COLO668 (cell line): Measurements from ENCODE around the gene MERTK.
"Not testable (repeated sequence)": the region's sequence is repeated elsewhere in the genome, so short reads cannot be mapped to it uniquely, and the experiment has no call there.

ENCODE experiments used
- DNase-seq: peaks from one replicate; lab custom pipeline; 2025; ENCODE audit not compliant: unreplicated experiment; lab: John Stamatoyannopoulos, UW

MERTK gene

DNA sequence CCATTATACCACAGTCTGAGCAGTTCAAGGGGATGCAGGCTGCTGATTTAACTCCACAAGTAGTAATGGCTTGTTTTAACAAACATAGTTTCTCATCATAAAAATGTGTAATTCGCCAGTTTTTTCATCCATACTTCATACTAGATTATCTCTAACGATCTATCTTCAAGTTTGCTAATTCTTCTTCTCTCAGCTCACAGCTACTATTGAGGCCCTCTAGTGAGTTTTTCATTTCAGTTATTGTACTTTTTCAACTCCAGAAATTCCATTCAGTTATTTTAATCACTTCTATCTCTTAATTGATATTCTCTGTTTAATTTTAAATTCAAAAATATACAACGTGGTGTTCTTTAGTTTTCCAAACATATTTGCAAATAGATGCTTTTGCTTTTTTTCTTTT, 136.5 kb downstream of the MERTK start:
- no peak for DNase-seq

DNA sequence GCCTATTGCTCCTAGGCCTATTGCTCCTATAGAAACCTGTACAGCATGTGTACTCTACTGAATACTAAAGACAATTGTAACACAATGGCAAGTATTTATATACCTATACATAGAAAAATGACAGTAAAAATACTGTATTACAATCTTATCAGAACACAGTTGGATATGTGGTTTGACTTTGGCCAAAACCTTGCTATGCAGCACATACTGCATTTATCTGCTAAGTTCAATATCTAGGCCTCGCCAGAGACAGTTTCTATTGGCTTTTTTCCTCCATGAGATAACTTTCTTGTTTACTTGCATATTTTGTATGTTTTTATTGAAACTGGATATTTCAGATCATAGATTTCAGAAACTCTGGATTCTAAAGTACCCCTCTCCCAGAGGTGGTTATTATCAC, 137.4 kb downstream of the MERTK start:
- no peak for DNase-seq

DNA sequence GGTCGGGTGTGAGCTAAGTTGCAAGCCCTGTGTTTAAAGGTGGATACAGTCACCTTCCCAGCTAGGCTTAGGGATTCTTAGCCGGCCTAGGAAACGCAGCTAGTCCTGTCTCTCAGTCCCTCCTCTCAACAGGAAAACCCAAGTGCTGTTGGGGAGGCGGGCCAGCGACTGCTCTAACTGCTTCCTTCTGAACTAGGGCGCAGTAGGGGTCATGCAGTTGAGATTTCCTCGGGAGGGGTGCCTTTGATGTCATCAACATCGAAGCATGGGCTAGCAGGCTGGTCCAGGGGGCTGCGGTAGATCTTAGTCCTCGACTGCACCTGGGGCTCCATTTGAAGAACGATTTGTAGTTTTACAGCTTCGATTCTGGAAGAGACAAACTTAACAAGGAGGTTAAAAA, 141.1 kb downstream of the MERTK start:
- DNase-seq, result not testable (repeated sequence)

DNA sequence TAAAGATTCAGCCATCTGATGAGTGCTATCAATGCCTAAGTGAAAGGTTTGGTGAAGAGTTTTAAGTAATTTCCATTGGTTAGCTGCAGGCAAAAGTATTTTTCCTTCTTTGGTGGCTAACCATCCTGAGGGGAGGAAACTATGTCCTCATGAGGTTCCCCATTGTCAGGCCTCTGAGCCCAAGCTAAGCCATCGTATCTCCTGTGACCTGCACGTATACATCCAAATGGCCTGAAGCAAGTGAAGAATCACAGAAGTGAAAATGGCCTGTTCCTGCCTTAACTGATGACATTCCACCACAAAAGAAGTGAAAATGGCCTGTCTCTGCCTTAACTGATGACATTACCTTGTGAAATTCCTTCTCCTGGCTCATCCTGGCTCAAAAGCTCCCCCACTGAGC, 141.7 kb downstream of the MERTK start:
- not testable (repeated sequence) for DNase-seq

DNA sequence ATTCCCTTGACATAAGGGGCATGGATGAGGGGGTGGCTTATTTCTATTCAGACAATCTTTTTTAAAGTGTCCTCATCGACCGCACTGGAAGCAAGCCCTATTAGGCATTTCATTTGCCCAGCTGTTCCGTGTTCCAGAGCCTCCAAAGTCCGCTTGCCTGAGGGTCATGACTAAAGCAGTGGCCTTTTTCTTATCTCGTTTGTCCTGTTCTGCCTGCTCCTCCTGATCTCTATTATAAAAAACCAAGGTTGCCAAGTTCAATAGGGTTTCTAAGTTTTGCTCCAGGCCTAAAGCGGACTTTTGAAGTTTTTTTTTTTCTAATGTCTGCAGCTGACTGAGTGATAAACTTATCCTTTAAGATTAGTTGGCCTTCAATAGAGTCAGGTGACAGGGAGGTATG, 143.1 kb downstream of the MERTK start:
- not testable (repeated sequence) for DNase-seq

DNA sequence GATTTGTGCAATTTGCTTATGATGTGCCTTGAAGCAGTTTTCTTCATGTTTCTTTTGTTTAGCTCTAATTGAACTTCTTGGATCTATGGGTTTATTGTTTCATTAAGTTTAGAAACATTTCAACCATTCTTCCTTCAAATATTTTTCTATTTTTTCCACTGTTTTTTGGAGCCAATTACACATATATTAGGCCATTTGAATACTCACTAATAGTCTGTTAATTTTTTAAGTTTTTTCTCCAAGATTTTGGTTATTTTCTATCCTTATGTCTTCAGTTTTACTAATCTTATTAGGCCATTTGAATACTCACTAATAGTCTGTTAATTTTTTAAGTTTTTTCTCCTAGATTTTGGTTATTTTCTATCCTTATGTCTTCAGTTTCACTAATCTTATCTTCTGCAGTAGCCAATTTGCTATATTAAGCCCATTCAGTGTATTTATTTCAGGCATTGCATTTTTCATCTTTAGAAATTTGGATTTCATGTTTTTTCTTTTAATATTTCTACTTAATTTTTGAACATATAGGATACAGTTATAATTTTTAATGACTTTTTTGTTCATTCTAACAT, 147.1 kb downstream of the MERTK start:
- no peak for DNase-seq

DNA sequence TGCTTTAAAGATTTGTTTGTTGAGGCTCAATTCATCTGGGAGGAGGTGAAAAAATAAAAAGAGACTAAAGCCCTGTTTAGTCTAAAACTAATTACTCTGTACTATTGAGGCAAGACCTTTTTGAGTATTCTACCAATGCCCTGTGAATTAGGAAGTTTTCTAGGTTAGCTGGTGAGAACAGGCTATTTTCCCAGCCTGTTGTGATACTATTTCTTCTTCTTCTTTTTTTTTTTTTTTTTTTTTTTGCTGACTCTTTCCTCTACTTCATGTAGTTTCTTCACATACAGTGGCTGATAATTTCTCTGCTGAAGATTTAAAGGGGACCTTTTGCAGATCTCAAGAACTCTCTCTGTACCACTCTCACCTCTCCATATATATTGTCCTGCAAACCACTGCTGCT, 147.8 kb downstream of the MERTK start:
- no peak for DNase-seq

DNA sequence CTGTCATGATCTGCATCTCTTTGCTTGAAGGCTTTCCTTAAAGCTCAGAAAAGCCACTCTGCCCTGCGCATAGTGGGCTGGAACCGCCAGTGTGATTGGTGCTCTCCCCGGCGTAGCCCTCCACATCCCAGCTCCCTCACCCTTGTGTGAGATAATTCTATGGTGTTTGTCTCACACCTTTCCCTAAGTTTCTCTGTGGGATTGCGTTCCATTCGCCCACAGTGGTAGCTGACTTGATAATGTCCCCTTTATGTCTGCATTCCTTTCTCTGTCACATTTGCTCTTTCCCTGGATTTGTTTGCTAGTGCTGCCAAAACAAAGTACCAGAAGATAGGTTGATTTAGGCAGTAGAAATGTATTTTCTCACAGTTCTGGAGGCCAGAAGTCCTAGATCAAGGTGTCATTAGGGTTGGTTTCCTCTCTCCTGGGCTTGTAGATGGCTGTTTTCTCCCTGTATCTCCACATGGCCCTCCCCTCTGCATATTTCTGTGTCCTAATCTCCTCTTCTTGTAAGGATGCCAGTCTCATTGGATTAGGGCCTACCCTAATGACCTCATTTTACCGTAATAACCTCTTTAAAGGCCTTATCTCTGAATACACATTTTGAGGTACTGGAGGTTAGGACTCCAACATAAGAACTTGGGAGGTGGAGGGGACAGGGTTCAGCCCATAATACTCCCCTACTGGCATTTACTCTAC, 149.3 kb downstream of the MERTK start:
- no peak for DNase-seq

DNA sequence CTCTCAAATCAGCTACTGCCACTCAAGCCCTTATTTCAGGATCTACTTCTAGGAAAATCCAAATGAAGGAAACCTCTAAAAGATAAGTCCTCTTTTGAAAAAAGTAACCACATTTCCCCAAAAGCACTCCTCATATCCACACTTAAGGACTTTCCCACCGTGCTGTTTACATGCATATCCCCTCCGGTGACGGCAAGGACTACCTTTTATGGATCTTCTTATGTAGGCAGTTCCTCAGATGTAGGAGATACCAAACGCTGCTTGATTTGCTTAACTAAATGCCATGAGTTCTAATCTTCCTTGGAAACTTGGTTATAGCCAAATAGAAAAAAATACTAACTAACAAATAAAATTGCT, 149.8 kb downstream of the MERTK start:
- no peak for DNase-seq

DNA sequence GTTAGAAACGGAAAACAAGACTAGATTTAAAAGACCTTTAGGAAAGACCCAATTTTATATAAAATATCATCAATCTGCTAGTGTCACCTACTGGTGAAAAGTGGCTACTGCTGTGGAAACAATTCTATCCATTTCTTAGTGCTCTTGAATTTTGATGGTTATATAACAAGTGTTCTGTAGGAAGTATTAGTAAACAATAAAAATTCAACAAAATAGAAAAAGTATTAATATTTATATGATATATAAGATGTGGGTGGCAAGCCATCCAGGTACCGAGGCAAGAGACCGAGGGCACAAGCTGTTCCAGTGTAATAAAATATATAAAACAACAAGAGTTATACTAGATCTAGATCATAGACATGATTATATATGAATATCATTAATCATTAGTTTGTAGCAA, 150.5 kb downstream of the MERTK start:
- DNase-seq, result peak; percentile 5

DNA sequence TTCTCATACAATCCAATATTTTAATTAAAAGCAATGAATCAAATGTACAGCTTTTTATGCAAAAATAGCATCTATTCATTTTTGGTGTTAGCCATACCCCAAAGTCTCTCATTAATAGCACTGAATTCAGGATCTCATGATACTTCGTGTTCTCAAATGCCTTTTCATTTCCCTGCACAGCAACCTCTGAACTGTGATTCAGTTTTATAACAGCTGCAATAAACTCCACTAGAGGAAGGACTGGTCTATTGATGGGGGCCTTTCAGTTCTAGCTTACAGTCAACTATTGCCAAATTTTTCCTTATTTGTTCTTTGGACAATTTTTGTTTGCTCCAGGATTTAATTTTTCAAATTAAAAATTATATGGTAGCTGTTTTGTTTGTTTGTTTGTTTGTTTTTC, 151.9 kb downstream of the MERTK start:
- no peak for DNase-seq

DNA sequence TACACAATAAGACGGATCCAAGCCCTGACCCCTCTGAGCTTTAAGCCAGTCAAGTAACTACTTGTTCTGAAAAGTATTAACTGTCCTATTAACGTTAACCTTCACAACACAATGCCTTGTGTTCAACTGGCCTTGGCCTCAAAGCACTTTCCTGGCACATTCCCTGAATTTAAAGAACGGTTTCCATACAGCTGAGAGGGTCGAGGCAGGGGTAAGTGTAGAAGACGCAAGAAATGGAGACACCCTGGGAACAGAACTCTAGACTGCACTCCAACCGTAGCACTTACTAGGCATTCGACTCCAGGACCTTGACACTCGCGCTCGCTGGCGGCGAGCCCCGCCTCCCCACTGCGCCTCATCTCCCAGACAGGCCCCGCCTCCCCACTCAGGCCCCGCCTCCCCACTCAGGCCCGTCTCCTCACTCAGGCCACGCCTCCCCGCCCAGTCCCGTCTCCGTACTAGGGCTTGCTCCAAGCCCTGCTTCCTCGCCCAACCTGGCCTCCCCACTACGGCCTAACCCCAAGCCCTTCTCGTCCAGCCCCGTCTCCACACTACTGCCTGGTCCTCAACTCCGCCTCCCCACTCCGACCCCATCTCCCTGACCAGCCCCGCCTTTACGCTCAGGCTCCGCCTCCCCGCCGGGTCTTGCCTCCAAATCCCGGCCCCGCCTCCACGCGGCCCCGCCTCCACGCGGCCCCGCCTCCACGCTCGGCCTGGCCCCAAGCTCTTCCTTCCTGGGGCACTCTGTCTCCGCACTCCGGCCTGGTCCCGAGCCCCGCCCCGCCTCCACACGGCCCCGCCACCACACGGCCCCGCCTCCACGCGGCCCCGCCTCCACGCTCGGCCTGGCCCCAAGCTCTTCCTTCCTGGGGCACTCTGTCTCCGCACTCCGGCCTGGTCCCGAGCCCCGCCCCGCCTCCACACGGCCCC, 155.8 kb downstream of the MERTK start:
- DNase-seq, result peak; percentile 97

DNA sequence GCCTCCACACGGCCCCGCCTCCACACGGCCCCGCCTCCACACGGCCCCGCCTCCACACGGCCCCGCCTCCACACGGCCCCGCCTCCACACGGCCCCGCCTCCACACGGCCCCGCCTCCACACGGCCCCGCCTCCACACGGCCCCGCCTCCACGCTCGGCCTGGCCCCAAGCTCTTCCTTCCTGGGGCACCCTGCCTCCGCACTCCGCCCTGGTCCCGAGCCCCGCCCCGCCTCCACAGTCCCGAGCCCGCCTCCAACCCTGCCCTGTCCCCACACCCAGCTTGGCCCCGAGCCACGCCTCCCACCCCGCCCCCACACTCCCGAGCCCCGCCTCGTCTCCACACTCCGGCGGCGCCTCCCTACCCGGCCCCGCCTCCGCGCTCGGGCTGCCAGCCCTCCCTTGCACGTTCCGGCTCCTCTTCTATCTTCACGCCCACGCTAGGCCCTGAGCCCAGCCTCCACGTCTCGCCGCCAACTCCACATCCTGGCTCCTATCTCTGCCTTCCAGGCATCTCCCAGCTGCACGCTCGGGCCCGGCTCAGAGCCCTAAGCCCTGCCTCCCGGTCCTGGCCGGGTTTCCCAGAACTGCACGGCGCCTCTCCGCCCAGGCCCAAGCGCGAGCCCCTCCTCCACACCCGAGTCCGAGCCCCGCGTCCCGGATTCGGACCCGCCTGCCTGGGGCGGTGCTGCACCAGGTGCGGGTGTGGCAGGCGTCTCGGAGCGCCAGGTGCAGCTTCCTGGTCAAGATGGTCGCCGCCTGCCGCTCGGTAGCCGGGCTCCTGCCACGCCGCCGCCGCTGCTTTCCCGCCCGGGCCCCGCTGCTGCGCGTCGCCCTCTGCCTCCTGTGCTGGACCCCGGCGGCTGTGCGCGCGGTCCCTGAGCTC, 156.7 kb downstream of the MERTK start, which contains the start of gene TMEM87B:
Gene TMEM87B (plus strand): TSS at position 423 of the 883 bp plus-strand sequence. CDS start 323 bp downstream, at position 746.
- peak; percentile 97 for DNase-seq

DNA sequence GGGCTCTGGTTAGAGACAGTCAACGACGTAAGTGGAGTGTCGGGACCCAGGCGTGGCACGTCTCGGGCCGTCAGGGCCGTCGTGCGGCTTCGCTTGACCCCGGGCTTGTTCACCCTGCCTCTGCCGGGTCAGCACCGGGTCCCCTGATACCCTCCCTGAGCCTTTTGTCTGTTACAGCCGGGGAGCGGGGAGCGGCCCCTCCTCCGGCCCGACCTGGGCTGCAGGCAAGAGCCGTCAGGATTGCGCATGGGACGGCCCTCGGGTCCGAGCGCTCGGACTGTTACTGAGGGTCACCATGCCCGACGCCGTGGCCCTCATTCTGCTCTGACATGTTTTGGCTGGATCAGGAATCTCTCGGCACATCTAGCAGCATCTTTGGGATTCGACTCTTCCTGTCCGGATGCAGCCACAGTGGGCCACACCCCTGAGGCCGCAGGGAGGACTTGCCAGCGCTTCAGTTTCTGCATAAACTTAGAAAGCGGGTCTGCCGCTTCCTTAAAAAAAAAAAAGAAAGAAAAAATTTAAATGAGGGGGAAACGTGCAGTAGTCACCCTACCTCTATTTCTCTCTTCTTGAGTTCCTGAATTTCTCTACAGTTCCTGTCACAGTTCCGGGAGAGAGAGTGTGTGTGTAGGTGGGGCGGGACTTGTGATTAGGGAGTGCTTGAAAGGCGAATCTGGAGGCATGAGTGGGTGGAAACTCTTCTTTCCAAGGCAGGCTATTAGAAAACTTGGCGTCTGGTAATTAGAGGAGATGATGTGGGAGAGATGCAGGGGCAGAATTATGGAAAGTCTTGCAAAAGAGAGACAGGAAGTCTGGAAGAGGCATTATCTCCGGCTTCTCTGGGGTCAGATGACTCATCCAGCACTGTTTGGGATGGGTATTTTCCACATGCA, 157.6 kb downstream of the MERTK start:
- peak; percentile 40 for DNase-seq

DNA sequence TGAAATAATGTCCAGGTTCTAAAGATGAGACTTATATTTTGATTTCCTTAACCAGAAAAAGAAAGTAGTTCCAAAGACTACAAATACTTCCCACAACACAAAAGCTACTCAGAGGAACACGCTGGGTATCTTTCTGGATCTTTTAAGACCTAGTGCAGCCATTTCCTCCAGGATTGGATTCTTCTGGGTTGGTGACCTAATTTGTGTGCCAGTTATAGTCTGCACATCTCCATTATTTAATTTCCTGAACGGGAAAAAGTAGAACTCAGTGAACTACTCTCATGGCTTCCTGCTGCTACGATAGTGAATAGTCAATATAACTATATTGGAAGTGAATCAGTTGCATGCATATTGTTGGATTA, 158.2 kb downstream of the MERTK start:
- no peak for DNase-seq

DNA sequence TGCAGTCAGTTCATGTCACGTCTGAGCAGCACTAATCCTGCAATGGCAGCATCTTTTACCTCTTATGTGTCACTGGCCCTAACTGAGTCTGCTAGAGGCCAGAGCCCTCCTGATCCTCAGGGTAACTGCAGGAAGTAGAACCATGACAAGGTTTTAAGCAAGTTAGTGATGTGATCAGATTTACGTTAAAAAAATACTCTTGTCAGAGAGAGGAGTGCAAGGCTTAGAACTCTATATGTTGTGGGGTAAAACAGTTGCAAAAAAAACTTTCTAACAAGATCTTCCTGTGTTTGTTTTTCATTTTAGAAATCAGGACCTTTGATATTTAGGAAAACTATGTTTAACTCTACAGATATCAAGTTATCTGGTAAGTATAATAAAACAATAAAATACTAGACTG, 161.3 kb downstream of the MERTK start:
- no peak for DNase-seq

DNA sequence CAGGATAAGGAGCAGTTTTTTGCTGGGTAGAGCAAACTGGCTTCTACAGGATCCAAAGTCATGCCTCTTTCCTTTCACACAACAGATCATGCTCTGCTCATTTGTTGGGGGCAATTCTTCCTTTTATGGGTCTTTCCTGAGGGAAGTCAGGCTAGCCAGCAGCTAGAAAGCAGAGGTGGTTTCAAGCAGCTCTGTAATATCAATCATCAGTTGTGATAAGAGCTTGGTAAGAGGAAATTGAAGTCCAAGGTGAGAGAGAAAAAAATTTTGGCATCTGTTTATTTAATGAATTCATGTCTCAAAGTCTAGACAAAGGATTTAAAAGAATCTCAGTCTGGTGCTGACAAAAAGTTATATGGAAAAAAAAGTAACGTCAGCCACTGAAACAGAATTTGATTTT, 162.9 kb downstream of the MERTK start:
- no peak for DNase-seq

DNA sequence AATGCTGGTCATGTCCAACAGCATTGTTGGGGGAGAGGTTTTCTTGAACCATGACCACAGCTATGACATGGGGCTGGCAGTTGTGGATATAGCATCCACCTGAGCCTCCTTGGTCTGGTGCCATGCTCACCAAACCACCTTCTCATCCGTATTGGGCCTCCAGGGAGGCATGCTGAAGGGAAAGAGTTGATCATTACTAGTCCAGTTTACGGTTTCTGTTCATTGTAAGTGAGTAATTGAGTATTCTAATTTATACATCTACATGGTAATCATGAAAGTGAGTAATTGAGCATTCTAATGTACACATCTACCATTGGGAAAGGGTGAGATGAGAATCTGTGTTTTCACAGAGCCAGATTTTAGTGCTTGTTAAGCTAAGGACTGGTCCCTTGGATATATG, 163.4 kb downstream of the MERTK start:
- DNase-seq, result no peak

DNA sequence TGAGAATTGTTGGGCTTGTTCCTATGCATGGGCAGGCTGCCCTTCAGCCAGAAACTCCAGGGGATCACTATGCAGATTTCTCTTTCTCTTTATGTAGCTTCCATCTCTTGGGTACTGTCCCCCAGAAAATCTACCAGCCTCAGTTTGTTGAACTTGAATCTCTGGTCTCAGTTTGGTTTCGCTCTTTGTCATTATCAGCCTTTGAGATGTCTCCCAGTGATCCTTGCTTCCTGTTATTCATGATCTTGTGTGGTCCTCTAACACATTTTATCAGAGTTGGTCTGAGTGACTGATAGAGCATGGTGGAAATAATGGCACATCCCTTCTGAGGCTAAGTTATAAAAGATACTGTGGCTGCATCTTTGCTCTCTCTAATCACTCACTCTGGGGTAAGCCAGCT, 164.5 kb downstream of the MERTK start:
- DNase-seq, result no peak

DNA sequence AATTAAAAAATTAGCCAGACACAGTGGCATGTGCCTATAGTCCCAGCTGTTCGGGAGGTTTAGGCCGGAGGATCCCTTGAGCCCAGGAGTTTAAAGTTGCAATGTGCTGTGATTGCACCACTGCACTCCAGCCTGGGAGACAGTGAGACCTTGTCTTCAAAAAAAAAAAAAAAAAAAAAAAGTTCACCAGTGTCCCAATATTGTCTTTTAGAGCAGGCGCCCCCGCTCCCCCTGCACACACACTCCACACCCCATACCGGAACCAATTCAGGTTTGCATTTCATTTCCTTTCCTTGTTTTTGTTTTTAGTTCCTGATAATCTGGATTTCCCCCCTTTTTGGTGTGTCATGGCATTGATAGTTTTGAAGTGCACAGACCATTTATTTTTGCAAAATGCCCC, 167.1 kb downstream of the MERTK start:
- no peak for DNase-seq
